Measurements from ENCODE around the gene LIPM. TPM values are rescaled to one million over a fixed set of nuclear protein-coding genes. Genes with fewer than 3 reads are reported as not detected.

Gene LIPM, protein sequence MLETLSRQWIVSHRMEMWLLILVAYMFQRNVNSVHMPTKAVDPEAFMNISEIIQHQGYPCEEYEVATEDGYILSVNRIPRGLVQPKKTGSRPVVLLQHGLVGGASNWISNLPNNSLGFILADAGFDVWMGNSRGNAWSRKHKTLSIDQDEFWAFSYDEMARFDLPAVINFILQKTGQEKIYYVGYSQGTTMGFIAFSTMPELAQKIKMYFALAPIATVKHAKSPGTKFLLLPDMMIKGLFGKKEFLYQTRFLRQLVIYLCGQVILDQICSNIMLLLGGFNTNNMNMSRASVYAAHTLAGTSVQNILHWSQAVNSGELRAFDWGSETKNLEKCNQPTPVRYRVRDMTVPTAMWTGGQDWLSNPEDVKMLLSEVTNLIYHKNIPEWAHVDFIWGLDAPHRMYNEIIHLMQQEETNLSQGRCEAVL
- total RNA-seq, result not detected
- long read RNA-seq, result 0 reads

DNA sequence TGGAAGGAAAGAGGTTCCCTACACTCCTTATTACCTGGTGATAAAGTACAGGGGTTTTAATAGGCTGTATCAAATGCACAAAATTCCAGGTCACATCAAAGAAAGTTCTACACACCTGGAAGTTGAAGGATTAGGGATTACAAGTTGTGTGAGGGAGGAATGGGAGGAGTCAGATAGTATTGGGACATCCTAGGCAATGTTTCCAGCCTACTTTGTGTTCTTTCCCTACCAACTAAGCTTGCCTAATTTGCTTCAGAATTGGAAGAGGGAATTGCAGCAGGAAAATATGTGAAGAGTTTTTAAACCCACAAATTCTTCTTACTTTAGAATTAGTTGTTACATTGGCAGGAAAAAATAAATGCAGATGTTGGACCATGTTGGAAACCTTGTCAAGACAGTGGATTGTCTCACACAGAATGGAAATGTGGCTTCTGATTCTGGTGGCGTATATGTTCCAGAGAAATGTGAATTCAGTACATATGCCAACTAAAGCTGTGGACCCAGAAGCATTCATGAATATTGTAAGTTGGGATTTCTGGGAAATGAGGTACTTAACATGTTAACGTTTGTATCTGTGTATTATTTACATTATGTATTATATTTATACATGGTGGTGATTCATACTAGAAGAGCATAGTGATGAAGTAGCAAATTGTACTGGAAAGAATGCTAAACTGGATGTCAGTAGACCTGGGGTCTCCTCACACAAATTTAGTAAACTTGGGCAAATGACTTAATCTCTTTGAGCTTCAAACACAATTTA, at the start of gene LIPM:
Gene LIPM (plus strand): TSS at position 208 of the 763 bp plus-strand sequence. CDS start 167 bp downstream, at position 375.
- TF ChIP-seq CTCF (IDR thresholded peaks at IDR 0.05), result no peak
- no peaks in the 10 kb centered on the region for H3K36me3 ChIP-seq
- H3K9me3 ChIP-seq, result no peaks in the 10 kb centered on the region
- H3K4me1 ChIP-seq, result no peaks in the 10 kb centered on the region
- no peaks in the 10 kb centered on the region for H3K27me3 ChIP-seq (ENCODE audit: low read depth)
- ATAC-seq, result no peak
- no peak for DNase-seq
- H3K4me3 ChIP-seq, result no peak within 1 kb of the TSS
- intact Hi-C loops (cut with DNase I), result no loop called here
- H3K27ac ChIP-seq, result no peak within 1 kb of the TSS

- H3K27me3 ChIP-seq (ENCODE audit: low read depth), result no peaks in the 10 kb centered on the region
- intact Hi-C loops (cut with DNase I), result no loop called here
- TF ChIP-seq CTCF (IDR thresholded peaks at IDR 0.05), result no peak
- no peak overlapping the region for H3K4me3 ChIP-seq
- no peaks in the 10 kb centered on the region for H3K9me3 ChIP-seq
- no peaks in the 10 kb centered on the region for H3K4me1 ChIP-seq
- no peak for DNase-seq
- no peaks in the 10 kb centered on the region for H3K36me3 ChIP-seq
- no peak for ATAC-seq
- H3K27ac ChIP-seq, result no peak overlapping the region
Observed at GRCh38 chr10:88754287-88754686, 48.2 kb upstream of the LIPM start.

GRCh38 chr10:88755753-88756152, 46.8 kb upstream of the LIPM start:
- ATAC-seq (no peak), DNase-seq (no peak)
- H3K4me3 ChIP-seq, result no peak overlapping the region
- H3K36me3 ChIP-seq, result no peaks in the 10 kb centered on the region
- no peak overlapping the region for H3K27ac ChIP-seq
- intact Hi-C loops (cut with DNase I), result no loop called here
- no peaks in the 10 kb centered on the region for H3K4me1 ChIP-seq
- H3K27me3 ChIP-seq (ENCODE audit: low read depth), result no peaks in the 10 kb centered on the region
- TF ChIP-seq CTCF (IDR thresholded peaks at IDR 0.05), result no peak
- no peaks in the 10 kb centered on the region for H3K9me3 ChIP-seq

GRCh38 chr10:88756660-88757059, 45.9 kb upstream of the LIPM start:
- no peak for TF ChIP-seq CTCF (IDR thresholded peaks at IDR 0.05)
- no peak for ATAC-seq
- H3K9me3 ChIP-seq, result no peaks in the 10 kb centered on the region
- no peaks in the 10 kb centered on the region for H3K4me1 ChIP-seq
- no peaks in the 10 kb centered on the region for H3K36me3 ChIP-seq
- DNase-seq, result no peak
- no peak overlapping the region for H3K4me3 ChIP-seq
- intact Hi-C loops (cut with DNase I), result no loop called here
- H3K27ac ChIP-seq, result no peak overlapping the region
- H3K27me3 ChIP-seq (ENCODE audit: low read depth), result no peaks in the 10 kb centered on the region

DNA sequence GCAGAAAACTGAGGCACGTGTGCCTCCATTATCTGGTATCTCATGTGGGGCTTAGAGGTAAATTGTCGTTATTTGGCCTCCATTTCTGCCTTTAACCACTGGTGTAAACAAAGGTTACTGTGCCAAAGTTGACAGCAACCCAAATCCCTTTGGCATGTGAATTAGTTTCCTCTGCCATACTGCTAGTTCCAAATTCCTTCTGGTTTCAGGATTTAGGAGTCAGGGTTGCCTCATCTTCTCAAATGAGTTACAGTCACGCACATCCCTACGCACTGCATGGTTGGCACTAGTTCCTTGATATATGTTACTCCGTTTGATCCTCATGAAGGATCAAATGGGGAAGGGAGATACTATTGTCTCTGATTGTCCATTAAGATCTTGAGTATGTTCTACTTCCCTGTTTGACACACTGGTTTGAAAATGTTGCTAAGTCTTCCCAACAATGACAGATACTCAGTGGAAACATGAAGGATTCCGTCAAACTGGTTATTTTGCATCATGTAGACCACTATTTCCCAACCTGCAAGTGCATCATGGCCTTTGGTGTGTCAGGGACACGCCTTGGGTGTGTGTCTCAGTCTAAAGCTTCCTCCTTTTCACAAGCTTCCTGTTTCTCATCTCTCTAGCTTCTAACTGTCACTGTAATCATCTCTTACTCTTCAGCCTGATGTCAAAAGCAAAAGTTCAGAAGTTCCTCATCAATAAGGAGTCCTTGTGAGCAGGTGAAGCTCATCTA, 43.0 kb upstream of the LIPM start, which contains the start of gene LIPN:
Gene LIPN (plus strand): TSS at position 655 of the 736 bp plus-strand sequence. CDS start 1,386 bp downstream, outside the sequence.
- peak within 1 kb of the TSS; percentile 51 for H3K27ac ChIP-seq
- no peaks in the 10 kb centered on the region for H3K36me3 ChIP-seq
- TF ChIP-seq CTCF (IDR thresholded peaks at IDR 0.05), result no peak
- no peaks in the 10 kb centered on the region for H3K9me3 ChIP-seq
- peak; percentile 48 for DNase-seq
- ATAC-seq, result peak; percentile 77 to 91
- intact Hi-C loops (cut with DNase I), result no loop called here
- H3K27me3 ChIP-seq (ENCODE audit: low read depth), result no peaks in the 10 kb centered on the region
- H3K4me1 ChIP-seq, result no peaks in the 10 kb centered on the region
- no peak within 1 kb of the TSS for H3K4me3 ChIP-seq

Measured in lower lobe of right lung (tissue), 2 donors.